Upper lobe of left lung (tissue), 6 donors: ENCODE measurements around the gene BCAS3. TPM values are rescaled to one million over a fixed set of nuclear protein-coding genes. Genes with fewer than 3 reads are reported as not detected.

Experiments
- ATAC-seq, 2 donors: fragments of 200-7000 bp; cut with Tn5 transposase; one replicate each; pipeline ENCODE4 v1.9.1; 2022; ENCODE audit warnings: mild to moderate bottlenecking in 2 of 2, moderate library complexity in 2 of 2; ENCODE audit not compliant: low FRiP score in 2 of 2
- DNase-seq, 2 donors: peaks; one replicate each; pipeline ENCODE4 v3.0.0-alpha.2; 2019 to 2020
- H3K27ac ChIP-seq, 4 donors: fragments of 200-600 bp; sonication (generic); one replicate each; pipeline ENCODE4 v1.5.1; 2016 to 2019
- H3K27me3 ChIP-seq, 4 donors: fragments of 200-600 bp; sonication (generic); one replicate each; pipeline ENCODE4 v1.5.1; 2017 to 2019
- H3K36me3 ChIP-seq, 4 donors: fragments of 200-600 bp; sonication (generic); one replicate each; pipeline ENCODE4 v1.5.1; 2016 to 2019
- H3K4me1 ChIP-seq, 4 donors: fragments of 200-600 bp; sonication (generic); one replicate each; pipeline ENCODE4 v1.5.1; 2018 to 2019
- H3K4me3 ChIP-seq, 4 donors: fragments of 200-600 bp; sonication (generic); one replicate each; pipeline ENCODE4 v1.5.1; 2017 to 2019; ENCODE audit warnings: mild to moderate bottlenecking in 2 of 4, moderate library complexity in 1 of 4
- H3K9me3 ChIP-seq, 4 donors: fragments of 200-600 bp; sonication (generic); one replicate each; pipeline ENCODE4 v1.5.1; 2018 to 2019
- EP300 ChIP-seq, 4 donors: sonication (generic); formaldehyde crosslinking; IDR thresholded peaks; one replicate each; pipeline ENCODE4 v1.5.1; 2017; ENCODE audit warnings: antibody characterized with exemption in 4 of 4, control low read depth in 2 of 4
- POLR2A ChIP-seq, 4 donors: fragments of 450-650 bp; IDR thresholded peaks; one replicate each; pipeline ENCODE4 v1.5.1; 2016 to 2017; ENCODE audit warnings: antibody characterized with exemption in 4 of 4, mild to moderate bottlenecking in 2 of 4
- POLR2AphosphoS5 ChIP-seq, 2 donors: sonication (generic); formaldehyde crosslinking; IDR thresholded peaks; one replicate each; pipeline ENCODE4 v1.5.1; 2017; ENCODE audit warnings: antibody characterized with exemption in 2 of 2
- WGBS, 2 donors: methylation state at CpG; one replicate each; pipeline ENCODE4 v1.1.5; 2017 to 2018; 5-methylcytosine and 5-hydroxymethylcytosine counted together
- total RNA-seq, 6 donors: library from RNA; depleted of rRNA in 4 of 6; stranded (reverse); fragments of >200 nt in 4 of 6; gene quantifications; one replicate each; pipeline versions ENCODE4 v1.1.0 to v1.2.1, GENCODE V29; 2016 to 2021
- TF ChIP-seq, protein P1 (sequence below), 6 experiments: fragments of 450-650 bp in 4 of 6; fragments of 200-600 bp in 2 of 6; sonication (generic) in 2 of 6; IDR thresholded peaks; one replicate each; pipeline ENCODE4 v1.5.1; 2016 to 2019; ENCODE audit warnings: antibody characterized with exemption in 6 of 6
- donor health status: DM: no; HTN: no; CAD: no; lungs with moderate emphysema.
- donor health status: DM: no; HTN: yes; CAD: no; lungs with severe emphysema.

Gene BCAS3
- total RNA-seq, 6 donors from 2014 or later, result 20.1 to 111 (median 37.0) TPM

DNA sequence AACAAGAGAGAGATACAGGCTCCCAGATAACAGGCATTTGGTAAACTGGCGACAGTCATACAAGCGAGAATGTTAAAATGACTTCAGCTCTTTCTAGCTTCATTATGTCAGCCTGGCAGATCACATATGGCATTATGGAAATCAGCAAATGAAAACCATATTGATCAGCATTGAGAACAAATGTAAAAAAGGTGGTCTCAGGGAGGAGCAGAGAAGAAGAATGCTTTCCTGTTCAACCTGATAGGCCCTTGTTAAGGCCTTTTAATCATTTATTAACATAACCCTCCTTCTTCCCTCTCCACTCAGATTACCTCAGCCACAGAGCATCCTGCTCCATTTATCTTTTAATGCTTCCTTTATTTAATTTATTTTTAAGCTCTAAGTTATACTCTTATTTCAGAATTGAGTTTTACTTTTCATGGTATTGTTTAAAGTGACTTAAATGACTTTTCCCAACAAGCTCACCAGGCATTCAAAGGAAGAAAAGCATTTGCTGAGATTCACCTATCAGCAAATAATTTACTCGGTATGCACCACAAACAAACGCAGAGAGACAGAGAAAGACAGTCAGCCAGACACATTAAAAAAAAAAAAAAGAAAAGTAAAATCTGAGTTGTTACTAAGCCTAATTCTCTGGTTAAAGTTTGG lies 478.1 kb downstream of the BCAS3 start:
- DNase-seq (no peak), ATAC-seq (no peak)
- TF ChIP-seq POLR2AphosphoS5 (IDR thresholded peaks at IDR 0.05) (no peak), POLR2A (IDR thresholded peaks at IDR 0.05) (no peak), EP300 (IDR thresholded peaks at IDR 0.05) (no peak)
- TF ChIP-seq, protein P1, sequence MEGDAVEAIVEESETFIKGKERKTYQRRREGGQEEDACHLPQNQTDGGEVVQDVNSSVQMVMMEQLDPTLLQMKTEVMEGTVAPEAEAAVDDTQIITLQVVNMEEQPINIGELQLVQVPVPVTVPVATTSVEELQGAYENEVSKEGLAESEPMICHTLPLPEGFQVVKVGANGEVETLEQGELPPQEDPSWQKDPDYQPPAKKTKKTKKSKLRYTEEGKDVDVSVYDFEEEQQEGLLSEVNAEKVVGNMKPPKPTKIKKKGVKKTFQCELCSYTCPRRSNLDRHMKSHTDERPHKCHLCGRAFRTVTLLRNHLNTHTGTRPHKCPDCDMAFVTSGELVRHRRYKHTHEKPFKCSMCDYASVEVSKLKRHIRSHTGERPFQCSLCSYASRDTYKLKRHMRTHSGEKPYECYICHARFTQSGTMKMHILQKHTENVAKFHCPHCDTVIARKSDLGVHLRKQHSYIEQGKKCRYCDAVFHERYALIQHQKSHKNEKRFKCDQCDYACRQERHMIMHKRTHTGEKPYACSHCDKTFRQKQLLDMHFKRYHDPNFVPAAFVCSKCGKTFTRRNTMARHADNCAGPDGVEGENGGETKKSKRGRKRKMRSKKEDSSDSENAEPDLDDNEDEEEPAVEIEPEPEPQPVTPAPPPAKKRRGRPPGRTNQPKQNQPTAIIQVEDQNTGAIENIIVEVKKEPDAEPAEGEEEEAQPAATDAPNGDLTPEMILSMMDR (IDR thresholded peaks at IDR 0.05), result no peak
- Histone ChIP-seq H3K9me3 (no peaks in the 10 kb centered on the region), H3K27ac (peak overlapping the region in 1 of 4 donors; percentile 36), H3K4me3 (no peak overlapping the region), H3K4me1 (peaks cover 0 to 13% (median 2%) of the 10 kb centered on the region in 4 donors), H3K36me3 (no peaks in the 10 kb centered on the region), H3K27me3 (no peaks in the 10 kb centered on the region)
- 72 to 75% methylated on average over 4 of the region's 4 CpGs for WGBS, 2 donors

DNA sequence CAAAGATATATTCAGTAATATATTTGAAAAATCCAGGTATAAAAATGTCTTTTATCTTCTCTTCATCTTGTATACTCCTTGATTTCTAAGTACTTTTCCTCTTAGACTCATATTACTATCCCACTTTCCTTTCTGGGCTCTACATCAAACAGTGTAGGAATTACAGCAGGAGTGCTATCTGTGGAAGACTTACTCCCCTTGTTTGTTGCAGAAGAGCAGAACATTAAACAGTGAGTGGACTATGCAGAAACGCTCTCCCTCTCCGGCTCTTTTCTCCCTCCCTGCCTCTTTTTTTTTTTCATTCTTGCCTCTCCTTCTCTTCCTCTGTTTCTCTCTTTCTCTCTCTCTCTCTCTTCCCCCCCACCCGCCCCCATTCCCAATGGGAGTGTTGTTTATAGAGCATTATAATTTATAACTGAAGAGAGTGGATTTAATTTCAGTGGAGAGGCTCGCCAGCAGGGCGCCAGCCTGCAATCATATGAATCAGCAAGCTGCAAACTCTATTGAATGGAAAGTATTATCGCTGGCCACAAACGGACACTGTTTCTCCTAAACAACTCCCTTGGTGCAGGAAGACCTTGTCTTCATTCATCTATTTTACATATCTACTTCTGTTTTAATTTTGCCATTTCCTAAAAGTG lies 479.7 kb downstream of the BCAS3 start:
- ATAC-seq (no peak), DNase-seq (no peak)
- WGBS, 2 donors, result 37 to 38% methylated on average over 7 of the region's 7 CpGs
- Histone ChIP-seq H3K27ac (peak overlapping the region in 2 of 4 donors; percentile 70 to 76), H3K36me3 (no peaks in the 10 kb centered on the region), H3K27me3 (no peaks in the 10 kb centered on the region), H3K4me3 (peak overlapping the region in 2 of 4 donors; percentile 21 to 24), H3K4me1 (peaks cover 0 to 13% (median 2%) of the 10 kb centered on the region in 4 donors), H3K9me3 (no peaks in the 10 kb centered on the region)
- TF ChIP-seq, protein P1 (IDR thresholded peaks at IDR 0.05), result no peak
- TF ChIP-seq EP300 (IDR thresholded peaks at IDR 0.05) (no peak), POLR2AphosphoS5 (IDR thresholded peaks at IDR 0.05) (no peak), POLR2A (IDR thresholded peaks at IDR 0.05) (no peak)

DNA sequence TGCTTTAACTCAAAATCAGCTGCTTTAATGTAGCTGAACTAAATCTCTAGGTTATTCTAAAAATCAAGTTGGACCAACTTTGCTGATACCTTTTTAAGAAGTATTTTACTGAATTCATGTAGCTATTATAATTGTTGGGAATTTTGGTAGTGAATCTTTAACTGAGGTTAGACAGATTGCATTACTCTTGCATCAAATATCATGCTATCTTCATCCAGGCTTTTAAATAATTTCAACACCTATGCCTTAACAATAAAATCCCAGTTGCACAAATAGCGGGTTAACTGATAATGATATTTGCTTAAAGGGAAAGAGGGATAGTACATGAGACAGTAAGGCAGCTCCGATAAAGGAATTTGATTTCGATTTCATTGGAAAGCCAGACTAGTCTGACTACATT lies 480.7 kb downstream of the BCAS3 start:
- peak overlapping the region; percentile 21 to 76 (median 50) for H3K27ac ChIP-seq

DNA sequence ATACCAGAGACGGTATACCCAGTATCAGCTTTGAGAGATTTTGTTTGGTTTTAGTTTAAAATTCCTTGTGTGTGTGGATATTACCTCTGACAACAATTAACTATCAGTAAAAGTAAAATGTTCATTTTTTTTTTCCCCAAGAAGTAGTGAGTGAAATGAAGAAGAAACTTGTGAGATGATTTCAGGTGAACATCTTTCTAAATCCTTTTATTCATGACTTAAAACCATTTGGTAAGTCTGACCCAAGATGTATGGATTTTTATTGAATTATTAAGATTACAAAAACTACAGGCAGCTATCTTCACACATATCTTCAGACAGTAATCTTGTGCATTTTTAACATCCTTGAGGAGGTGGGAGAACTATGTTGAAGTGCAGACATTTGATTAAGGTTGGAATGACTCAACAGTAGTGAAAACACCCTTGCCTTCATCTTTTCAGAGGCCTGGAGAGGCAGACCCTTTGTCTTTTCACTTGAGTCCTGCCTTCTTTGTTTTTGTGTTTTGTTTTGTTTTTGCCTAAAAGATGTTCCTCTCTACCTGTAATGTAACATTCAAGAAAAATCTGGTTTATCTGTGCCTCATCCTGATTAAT lies 481.7 kb downstream of the BCAS3 start:
- DNase-seq (no peak), ATAC-seq (no peak)
- no peaks in the 10 kb centered on the region for H3K27me3 ChIP-seq
- H3K4me3 ChIP-seq, result no peak overlapping the region
- H3K4me1 ChIP-seq, result peaks cover 0 to 7% (median 2%) of the 10 kb centered on the region in 4 donors
- TF ChIP-seq EP300 (IDR thresholded peaks at IDR 0.05), result no peak
- no peak for TF ChIP-seq POLR2A (IDR thresholded peaks at IDR 0.05)
- TF ChIP-seq POLR2AphosphoS5 (IDR thresholded peaks at IDR 0.05), result no peak
- TF ChIP-seq, protein P1 (IDR thresholded peaks at IDR 0.05), result no peak
- peak overlapping the region; percentile 21 to 76 (median 40) for H3K27ac ChIP-seq
- no peaks in the 10 kb centered on the region for H3K36me3 ChIP-seq
- WGBS, 2 donors, result 89 to 92% methylated on average over 1 of the region's 1 CpG
- H3K9me3 ChIP-seq, result no peaks in the 10 kb centered on the region

More for the DNA sequence above, 480.7 kb downstream of the BCAS3 start:
- no peak for TF ChIP-seq EP300 (IDR thresholded peaks at IDR 0.05)
- TF ChIP-seq, protein P1 (IDR thresholded peaks at IDR 0.05), result no peak
- no peak for TF ChIP-seq POLR2AphosphoS5 (IDR thresholded peaks at IDR 0.05)
- TF ChIP-seq POLR2A (IDR thresholded peaks at IDR 0.05), result no peak
- no peak for DNase-seq
- 81 to 87% methylated on average over 3 of the region's 3 CpGs for WGBS, 2 donors
- no peaks in the 10 kb centered on the region for H3K36me3 ChIP-seq
- H3K4me1 ChIP-seq, result peaks cover 0 to 13% (median 2%) of the 10 kb centered on the region in 4 donors
- no peak for ATAC-seq
- H3K9me3 ChIP-seq, result no peaks in the 10 kb centered on the region
- H3K27me3 ChIP-seq, result no peaks in the 10 kb centered on the region
- no peak overlapping the region for H3K4me3 ChIP-seq
